Activated CD8-positive, alpha-beta memory T cell treated with anti-CD3 and anti-CD28 coated beads, Interleukin-2, amount 50 U/mL, for 24 hours (primary cell): ENCODE measurements around the gene C1QTNF9B.
"Not testable (repeated sequence)": the region's sequence is repeated elsewhere in the genome, so short reads cannot be mapped to it uniquely, and the experiment has no call there.

ENCODE experiments used
- DNase-seq: peaks from one replicate; pipeline ENCODE4 v3.0.0-alpha.2; 2020; ENCODE audit errors: extremely low read depth

The C1QTNF9B gene

DNA sequence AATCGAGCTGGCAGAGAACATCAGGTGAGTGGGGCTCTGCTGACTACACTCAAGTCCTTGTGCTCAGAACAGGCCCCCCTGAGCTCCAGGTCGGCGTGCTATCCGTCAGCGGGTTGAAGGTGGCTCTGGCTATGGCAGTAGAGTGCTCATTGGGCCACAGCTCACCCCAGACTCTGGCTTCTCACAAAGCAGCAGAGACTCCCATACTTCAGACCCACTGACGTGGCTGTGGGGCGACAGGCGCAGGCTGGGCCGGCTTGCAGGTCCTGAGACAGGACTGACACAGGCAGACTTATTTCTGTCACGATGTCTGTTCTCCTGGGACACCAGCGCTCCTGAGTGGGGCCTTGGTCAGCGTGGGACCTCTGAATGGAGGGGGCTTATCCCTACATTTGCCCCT lies 2.6 kb downstream of the C1QTNF9B start:
- not testable (repeated sequence) for DNase-seq

- DNase-seq: not testable (repeated sequence)
Observed at GRCh38 chr13:23893791-23894190, 3.5 kb downstream of the C1QTNF9B start.

- DNase-seq: no peak
Observed at GRCh38 chr13:23889615-23890607, 7.4 kb downstream of the C1QTNF9B start.

DNA sequence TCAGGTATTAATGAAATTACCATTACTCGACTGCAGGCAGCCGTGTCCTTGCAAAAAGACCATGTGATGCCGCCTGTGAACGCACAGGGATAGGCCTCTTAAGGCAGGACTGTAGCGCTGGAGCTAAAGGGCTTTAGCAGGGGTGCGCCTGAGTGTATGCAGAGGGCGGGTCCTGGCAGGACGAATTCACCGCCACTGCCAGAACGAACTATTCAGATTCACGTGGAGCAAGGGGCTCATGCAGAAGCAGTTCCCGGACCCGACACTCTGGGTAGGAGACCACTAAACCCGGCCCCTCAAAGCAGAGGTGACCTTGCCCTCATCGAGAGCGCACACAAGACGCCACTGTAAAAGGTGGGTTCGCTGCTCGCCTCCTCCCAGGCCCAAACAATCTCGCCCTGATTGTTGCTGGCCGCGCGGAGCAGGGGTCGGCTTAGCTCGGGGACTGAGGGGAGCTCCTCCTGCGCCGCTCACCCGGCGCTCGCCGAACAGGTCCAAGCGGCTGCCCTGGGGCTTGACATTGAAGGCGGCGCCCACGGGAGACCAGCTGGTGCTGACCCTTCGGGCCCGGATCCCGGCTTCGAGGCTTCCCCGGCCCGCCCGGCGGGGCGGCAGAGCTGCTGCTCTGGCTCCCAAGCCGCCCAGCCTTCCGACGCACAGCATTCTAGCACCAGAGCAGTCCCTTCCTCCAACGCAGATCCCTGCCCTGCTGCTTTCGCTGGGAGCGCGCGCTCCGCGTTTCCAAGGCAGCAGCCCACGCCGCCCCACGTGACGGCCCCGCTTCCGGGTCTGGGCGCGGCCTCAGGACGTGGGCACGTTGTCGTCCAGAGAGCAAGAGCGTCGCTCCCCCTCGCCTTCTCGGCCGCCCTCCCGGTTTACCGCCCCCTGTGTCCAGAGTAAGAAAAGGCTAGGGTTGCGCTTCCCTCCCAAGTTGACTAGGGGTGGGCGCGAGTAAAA lies 8.4 kb downstream of the C1QTNF9B start, which contains the start of gene MIPEP:
TSS of gene MIPEP (minus strand) at position 743 of the 957 bp plus-strand sequence. CDS start at position 663, 80 bp downstream.
- DNase-seq: peak; percentile 81

DNA sequence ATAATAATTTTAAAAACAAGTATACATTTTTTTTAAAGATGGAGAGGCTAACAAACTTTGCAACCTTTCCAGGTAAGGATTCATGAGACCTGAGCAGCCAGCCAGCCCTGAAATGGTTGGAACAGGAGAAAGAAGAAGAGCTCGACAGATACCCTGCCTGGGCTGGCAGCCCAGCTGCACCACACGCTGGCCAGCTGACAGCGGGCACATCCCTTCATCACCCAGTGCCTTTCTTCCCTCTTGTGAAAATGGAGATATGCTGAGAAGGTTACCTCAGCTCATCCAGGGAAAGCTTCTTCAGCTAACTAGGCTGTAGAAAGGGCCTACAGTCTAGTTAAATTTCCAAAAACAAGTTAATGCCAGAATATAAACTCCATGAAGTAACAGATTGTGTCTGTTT lies 12.9 kb downstream of the C1QTNF9B start:
- not testable (repeated sequence) for DNase-seq

- DNase-seq: no peak
Observed at GRCh38 chr13:23883255-23883654, 14.0 kb downstream of the C1QTNF9B start.

DNA sequence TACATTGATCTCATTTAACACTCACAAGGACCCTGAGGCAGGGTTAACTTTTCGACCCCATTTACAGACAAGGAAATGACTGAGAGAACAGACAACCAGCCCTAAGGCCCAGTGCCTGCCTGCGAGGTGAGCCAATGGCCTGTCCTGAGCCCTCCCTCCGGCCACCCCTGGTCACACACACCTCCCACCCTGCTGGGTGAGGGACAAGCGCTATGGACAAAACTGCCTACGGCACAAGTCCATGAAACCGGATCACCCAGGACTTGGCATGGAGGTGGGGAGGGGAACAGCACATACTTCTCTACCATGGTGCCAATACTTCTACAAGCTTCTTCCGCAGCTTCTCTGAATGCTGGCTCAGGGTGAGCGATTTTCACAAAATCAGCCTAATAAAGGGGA lies 15.9 kb downstream of the C1QTNF9B start:
- not testable (repeated sequence) for DNase-seq

DNA sequence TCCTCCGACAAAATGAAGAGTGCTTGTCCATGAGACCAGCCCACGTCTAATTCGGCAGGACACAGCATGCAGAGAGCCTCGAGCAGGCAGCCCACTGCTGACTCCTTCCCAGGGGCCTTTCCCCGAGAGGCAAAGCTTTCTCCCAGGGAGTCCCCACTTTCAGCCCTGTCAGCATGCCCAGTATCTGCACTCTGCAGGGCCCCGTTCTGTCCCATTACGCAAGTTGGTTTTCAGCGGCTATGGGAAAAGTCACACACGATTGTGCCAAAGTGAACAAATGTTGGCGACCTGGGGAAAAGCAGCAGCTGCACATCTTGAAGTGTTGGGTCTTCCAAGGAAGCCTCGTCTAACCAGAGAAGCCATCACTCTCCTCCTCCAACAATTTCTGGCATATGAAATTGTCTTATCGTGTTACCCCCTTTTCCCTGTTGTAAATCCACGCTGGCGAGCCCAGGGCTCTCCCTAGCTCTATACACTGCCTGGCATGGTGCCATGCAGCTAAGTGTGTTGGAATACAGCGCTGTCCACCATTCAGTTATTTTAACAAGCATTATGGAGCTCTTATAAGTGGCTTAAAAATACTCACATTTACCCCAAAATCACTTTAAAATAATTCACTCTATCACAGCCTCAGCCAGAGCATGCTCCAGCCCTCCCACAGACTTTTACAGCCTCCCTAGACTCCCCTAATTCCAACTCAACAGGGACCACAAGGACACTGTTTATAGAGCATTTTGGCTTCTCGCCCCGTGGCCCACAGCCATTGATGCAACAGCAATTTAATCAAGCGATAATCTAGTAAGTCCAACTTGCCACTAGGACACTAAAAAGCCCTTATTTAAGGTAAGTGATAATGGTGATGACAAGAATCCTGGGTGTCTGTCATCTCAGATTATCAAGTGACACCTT lies 16.6 kb downstream of the C1QTNF9B start:
- DNase-seq: not testable (repeated sequence)

GRCh38 chr13:23877286-23877685 lies 20.0 kb downstream of the C1QTNF9B start:
- no peak for DNase-seq

DNA sequence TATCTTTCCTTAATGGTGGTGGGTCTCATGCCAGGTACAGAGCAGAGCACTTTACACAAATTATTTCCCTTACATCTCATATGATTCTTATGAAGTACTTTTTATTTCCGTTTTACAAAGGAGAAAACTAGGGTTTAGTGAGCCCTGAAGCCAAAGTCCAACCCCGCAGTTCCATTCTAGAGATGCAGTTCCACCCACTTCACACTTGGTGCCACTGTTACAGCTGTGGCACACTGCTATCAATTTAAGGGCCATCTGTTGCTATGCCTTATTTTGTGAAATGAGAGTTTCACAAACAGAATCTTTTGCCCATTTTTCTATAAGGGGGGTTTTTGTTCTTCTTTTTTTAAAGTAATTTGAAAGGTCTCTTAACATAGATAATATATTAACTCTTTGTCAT lies 21.0 kb downstream of the C1QTNF9B start:
- no peak for DNase-seq

DNA sequence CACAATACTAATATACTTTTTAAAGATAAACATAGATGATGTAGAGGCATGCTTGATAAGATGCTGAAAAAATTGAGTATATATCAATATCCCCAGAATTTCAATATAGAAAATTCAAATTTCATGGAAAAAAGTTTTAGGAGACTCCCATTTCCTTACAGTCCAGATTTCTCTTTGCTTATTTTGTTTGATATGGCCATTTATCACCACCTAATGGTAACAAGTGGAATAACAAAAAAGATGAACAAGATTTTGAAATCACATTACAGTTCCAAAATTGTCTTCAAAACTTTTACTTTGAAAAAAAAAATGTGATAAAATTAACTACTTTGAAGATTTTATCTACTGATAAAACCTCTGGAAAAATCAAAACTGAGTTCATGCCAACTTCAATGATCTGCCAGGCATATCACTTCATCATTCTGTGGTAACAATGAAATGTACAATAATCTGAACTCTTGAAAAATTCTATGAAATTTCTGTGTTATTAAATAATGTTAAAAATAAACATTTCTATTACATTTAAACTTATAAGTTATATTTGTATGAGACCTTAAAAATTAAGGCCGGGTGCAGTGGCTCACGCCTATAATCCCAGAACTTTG lies 25.6 kb downstream of the C1QTNF9B start:
- no peak for DNase-seq

DNA sequence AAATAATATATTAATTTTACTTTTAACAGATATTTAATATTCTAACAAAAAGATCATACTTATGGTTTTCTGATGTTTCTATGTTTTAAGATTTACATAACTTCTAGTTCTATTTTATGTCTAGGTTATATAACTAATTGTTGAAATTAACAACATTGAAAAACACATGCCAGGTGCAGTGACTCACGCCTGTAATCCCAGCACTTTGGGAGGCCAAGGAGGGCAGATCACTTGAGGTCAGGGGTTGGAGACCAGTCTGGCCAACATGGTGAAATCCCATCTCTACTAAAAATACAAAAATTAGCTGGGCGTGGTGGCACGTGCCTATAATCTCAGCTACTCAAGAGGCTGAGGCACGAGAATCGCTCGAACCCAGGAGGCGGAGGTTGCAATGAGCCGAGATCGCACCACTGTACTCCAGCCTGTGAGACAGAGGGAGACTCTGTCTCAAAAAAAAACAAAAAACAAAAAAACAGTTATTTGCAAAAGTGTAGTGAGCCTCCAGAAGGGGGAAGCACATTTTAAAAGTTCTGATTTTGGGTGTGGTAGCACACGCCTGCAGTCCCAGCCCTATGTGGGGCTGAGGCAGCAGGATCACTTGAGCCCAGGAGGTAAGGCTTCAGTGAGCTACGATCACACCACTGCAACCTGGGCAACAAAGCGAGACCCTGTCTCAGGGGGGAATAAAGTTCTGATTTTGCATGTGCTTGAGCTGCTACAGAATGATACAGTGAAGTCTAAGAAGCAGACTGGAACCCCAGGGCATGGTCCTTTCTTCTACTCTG lies 26.8 kb downstream of the C1QTNF9B start:
- no peak for DNase-seq

DNA sequence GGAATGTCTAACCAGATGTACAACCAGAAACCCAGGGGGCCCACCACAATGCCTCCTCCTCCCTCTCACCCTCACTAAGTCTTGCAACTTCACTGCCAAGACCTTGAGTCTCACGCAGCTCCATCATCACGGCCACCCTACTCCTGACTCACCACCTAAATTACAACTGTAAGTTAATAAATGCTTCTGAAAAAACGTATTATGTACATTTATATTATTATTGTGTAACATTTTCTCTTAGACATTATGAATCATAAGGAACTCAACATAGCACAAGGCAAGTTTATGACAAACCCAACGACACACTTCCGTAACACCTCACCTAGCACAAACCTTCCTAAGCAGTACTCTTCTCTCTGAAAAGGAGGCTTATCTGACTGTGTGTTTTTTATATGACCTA lies 28.8 kb downstream of the C1QTNF9B start:
- DNase-seq: no peak

DNA sequence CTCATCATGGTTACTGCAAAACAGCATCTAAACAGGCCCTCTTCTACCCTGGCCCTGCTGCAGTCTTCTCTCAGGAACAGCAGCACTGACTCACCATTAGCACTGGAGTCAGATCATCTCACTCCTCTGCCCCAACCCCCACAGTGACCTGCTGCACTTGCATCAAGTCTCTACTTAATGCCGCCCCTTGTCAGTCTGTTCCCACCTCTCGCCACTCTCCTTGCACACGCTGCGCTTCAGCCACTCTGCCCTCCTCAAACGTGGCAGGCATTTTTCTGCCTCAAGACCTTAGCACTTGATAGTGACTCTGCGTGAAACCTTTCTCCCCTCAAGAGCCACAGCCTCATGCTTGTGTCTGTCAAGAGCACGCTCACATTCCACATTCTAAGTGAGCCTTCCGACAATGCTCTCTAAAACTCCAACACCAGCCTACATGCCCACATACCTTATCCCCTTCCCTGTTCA lies 30.2 kb downstream of the C1QTNF9B start:
- no peak for DNase-seq

- no peak for DNase-seq
Observed at GRCh38 chr13:23866420-23867026, 30.8 kb downstream of the C1QTNF9B start.

- DNase-seq: no peak
Observed at GRCh38 chr13:23865906-23866305, 31.4 kb downstream of the C1QTNF9B start.

DNA sequence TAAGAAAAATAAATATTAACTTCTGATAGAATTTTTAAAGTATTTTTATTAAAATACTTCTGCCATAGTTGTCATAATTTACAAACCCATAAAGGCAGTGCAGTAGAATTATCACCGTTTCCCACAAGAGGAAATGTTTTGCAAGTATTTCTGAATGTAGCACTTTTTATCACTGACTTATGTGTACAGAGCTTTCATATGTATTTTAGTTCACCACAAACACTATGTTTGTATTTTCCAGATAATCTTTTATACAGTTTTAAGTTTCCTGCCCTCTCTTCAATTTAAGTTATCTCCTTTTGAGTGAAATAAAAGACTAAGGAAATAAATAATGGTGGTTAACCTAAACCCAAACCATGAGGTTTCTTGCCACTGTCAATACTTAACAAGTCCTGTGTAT lies 32.3 kb downstream of the C1QTNF9B start:
- DNase-seq: no peak

DNA sequence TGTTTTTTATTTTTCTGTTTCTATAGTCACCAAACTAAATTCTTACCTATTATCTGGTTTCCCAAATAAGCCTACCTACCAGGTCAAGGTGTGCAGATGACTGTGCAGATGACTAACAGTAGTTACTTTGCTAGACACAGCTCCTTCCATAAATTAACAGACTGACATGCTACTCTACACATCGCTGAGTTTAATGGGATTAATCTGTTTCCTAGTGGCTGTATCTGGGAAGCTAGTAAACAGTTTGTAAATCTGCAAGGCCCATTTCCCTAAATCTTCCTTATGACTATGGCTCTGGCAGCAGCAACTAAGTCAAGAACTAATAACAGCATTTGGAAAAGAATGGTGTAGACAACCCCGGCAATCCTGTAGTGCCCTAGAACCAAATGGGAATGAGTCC lies 36.0 kb downstream of the C1QTNF9B start:
- no peak for DNase-seq

DNA sequence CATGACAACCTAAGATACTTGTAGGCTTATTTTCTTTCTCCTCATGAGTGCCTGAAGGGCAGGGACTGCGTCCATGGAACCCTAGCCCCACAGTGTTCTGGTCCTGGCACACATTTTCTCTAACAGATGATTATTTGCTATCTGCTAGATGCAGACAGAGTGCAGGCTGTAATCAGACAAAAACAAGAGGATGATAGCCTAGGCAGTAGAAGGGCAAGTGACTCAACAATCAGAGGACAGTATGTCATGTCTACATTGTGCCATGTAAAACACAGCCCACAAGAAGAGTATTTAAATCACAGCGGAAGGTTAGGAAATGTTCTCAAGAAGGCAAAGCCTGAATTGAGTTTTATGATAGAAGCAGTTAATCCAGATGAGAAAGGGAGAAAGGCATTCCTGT lies 37.4 kb downstream of the C1QTNF9B start:
- no peak for DNase-seq
